HTERT RPE-1 (cell line): ENCODE results near the gene MORC3.

Experiments
- in situ Hi-C: fragments of 300-500 bp; cut with MboI; formaldehyde crosslinking; loops from 4 replicates; pipeline ENCODE4 v1.14.3; 2020; ENCODE audit warnings: low sequenced_read_pairs

MORC3 gene

DNA sequence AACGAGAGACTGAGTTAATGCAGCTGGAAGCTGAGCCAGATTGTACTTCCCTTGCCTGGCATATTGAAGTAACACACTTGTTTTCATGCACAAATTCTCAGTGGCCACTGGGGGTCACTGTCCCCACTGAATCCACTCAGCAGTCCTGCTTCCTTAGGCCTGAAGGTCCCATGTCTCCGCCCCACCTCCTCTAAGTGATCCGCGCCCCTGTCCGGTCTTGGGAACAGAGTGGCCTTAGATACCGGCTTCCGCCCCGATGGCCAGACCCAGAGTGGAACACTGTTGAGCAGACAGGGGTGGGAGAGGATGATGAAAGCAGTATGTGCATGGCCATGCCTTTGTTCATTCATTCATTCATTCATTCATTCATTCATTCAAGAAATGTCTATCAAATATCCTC lies 100.0 kb downstream of the MORC3 start:
- in situ Hi-C loops = no loop called here

DNA sequence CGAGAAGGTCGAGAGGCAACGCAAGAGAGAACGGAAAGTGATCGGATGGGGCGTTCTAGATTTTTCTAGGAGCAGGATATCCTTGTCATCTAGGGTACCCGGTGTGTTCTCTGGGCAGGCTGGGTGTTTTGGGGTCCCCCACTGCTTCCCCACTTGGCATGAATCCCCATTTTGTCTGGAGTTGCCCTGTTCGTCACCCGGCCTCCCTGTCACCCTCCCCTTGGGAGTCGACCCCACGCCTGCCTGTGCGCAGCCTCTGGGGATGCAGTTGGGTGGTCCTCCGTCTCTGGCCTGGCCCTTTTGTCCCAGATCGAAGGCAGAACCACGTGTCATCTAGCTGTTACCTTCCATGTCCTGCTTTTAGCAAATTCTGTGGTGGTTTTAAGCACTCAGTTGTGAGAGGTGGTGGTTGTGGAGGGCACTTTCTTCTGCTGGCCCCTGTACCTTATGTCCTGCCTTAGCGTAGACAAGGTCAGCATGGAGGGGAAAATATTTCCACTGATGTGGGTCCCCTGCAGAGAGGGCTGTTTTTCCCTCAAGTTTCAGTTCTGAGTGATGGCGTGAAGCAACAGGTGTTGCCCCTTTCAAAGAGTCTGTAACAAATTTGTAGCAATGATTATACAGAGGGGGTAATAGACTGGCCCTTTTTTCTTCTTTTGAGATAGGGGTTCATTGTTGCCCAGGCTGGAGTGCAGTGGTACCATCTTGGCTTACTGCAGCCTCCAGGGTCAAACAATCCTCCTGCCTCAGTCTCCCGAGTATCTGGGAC lies 100.8 kb downstream of the MORC3 start:
- in situ Hi-C loops = no loop called here

- in situ Hi-C loops = no loop called here
These were observed 102.5 kb downstream of the MORC3 start for GRCh38 chr21:36422279-36423098.

DNA sequence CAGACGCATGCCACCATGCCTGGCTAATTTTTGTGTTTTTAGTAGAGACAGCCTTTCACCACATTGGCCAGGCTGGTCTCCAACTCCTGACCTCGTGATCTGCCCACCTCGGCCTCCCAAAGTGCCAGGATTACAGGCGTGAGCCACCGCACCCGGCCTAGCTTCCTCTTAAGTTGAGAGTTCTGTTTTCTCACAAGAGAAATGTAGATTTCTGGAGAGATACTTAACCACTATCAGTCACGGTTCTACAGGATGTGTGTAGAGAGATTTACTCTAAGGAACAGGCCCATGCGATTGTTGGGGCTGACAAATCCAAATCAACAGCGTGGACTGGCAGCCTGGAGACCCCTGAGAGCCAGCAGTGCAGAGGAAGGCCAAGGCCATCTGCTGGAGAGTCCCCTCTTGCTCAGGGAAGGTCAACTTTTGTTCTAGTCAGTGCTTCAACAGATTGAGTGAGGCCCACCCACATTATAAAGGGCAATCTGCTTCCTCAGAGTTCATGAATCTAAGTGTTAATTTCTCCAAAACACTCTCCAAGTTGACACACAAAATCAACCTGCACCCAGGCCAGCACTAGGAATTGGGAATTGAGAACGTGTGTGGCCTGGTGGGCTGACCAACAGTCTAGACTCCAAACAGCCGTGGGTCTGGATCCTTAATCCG lies 103.9 kb downstream of the MORC3 start:
- in situ Hi-C loops = no loop called here

- in situ Hi-C loops = no loop called here
These were observed 104.6 kb downstream of the MORC3 start for GRCh38 chr21:36424592-36424991.

- in situ Hi-C loops = no loop called here
These were observed 105.3 kb downstream of the MORC3 start for GRCh38 chr21:36425286-36425685.
